Measurements from ENCODE around the gene EXOC6B.

EXOC6B gene

DNA sequence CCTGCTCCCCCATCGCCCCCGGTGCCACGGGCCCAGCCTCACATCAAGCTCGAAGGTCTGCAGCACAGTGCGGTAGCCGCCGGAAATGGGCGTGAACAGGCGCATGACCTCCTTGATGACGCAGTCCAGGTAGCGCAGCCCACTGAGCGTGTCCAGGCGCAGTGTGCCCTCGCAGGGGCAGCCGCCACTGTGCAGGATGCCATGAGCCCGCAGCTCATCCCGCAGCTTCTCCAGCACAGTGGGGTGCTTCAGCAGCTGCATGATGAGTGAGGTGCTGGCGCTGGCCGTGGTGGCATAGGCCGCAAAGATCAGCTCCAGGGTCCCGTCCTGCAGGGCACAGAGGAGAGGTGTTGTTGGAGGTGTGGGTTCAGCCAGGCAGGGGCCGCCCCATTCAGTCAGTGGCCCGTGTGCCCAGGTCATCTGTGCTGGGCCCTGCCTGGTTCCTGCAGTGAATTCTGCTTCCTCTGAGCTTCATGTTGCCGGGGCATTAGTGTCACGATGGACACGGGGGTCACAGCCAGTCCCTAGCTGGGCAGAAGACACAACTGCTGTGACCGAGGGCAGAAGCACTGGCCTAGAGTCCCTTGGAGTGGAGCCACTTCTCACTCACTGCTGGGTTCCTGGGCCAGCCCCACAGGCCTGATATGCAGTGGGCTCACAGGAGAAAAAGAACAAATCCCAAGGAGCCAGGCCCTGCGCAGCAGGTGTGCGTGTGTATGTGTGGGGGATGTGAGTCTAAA, 692.7 kb downstream of the EXOC6B start:
- H3K9me3 ChIP-seq (ENCODE audit: insufficient read depth, low read length): no peaks in the 10 kb centered on the region
- H3K27me3 ChIP-seq (ENCODE audit: insufficient read depth, insufficient read length): peaks cover 5% of the 10 kb centered on the region
- peaks cover 12% of the 10 kb centered on the region for H3K4me1 ChIP-seq (ENCODE audit: insufficient read depth, insufficient read length)
- DNase-seq (ENCODE audit: low read depth, low spot score): no peak
- TF ChIP-seq ZNF274 (IDR thresholded peaks at IDR 0.05; ENCODE audit: low read depth, low read length) (no peak), YY1 (IDR thresholded peaks at IDR 0.05; ENCODE audit: insufficient read depth, insufficient read length) (no peak), SUZ12 (IDR thresholded peaks at IDR 0.05; ENCODE audit: extremely low read depth, insufficient read depth, insufficient read length) (no peak)
- no peaks in the 10 kb centered on the region for H3K36me3 ChIP-seq (ENCODE audit: insufficient read depth, insufficient read length, low read length)
- no peak overlapping the region for H3K9ac ChIP-seq (ENCODE audit: insufficient read length, low read depth)
- H3K4me3 ChIP-seq (ENCODE audit: insufficient read length, low read depth): no peak overlapping the region

DNA sequence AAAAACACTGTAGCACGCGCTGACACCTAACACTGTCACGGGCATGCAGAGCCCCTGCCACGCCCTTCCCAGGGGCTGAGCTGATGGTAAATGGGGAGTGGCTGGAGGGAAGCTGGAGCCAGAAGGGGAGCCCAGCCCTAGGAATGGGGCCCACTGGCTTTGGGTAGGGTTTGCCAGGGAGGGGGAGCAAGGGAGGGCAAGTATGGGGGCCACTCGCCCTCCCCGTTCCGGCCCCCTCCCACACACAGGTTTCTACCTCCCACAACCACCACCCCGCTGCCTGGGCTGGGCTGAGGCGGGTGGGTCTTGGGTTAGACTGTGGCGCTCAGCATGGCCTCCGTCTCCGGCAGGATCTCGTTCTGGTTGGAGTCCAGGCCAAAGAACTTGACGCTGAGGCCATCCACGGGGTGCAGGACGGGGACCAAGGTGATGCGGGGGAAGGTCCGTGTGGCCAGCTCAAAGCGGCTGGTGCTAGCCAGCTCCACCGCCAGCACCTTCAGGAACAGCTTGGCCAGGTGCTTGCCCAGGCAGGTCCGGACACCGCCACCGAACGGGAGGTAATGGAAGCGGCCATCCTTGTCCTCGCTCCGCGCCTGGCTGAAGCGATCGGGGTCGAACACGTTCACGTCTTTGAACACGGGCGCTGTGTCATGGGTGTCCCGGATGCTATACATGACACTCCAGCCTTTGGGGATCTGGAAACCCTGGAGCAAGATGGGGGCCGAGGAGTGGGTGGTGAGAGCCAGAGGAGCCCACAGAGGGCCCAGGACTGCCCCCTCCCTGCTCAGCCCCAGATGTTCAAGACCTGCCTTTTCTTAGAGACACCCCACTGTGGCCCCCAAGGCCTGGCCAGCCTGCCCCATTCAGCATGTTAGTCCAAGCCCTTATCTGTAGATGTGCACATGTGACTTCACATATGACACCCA, 693.7 kb downstream of the EXOC6B start:
- TF ChIP-seq SUZ12 (IDR thresholded peaks at IDR 0.05; ENCODE audit: extremely low read depth, insufficient read depth, insufficient read length): no peak
- no peak for TF ChIP-seq YY1 (IDR thresholded peaks at IDR 0.05; ENCODE audit: insufficient read depth, insufficient read length)
- TF ChIP-seq ZNF274 (IDR thresholded peaks at IDR 0.05; ENCODE audit: low read depth, low read length): no peak

DNA sequence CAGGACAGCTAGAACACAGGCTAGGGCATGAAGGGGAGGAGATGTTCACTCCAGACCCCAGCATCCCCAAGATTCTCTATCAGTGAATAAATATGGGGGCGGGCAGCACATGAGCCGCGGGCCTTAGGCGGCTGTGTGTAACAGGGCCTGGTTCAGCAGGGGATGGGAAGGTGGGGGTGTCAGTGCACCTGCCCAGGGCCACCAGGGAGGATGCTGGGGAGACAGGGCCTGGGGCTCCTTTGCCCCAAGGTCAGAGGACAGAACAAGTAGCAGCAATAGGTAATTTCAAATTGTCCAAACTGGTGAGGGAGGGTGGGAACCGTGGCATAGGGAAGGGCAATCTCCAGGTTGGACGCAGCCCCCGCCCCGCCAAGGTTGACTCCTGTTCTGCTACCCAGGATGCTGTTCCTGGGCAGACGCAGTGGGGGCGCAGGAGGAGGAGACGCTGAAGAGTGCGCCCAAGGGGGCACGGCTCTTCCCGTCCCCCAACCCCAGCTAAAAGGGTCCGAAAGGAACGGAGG, 694.4 kb downstream of the EXOC6B start:
- peaks cover 13% of the 10 kb centered on the region for H3K4me1 ChIP-seq (ENCODE audit: insufficient read depth, insufficient read length)
- H3K9me3 ChIP-seq (ENCODE audit: insufficient read depth, low read length): no peaks in the 10 kb centered on the region
- H3K9ac ChIP-seq (ENCODE audit: insufficient read length, low read depth): no peak overlapping the region
- no peaks in the 10 kb centered on the region for H3K36me3 ChIP-seq (ENCODE audit: insufficient read depth, insufficient read length, low read length)
- H3K27me3 ChIP-seq (ENCODE audit: insufficient read depth, insufficient read length): peaks cover 5% of the 10 kb centered on the region
- TF ChIP-seq SUZ12 (IDR thresholded peaks at IDR 0.05; ENCODE audit: extremely low read depth, insufficient read depth, insufficient read length) (no peak), ZNF274 (IDR thresholded peaks at IDR 0.05; ENCODE audit: low read depth, low read length) (no peak), YY1 (IDR thresholded peaks at IDR 0.05; ENCODE audit: insufficient read depth, insufficient read length) (no peak)
- DNase-seq (ENCODE audit: low read depth, low spot score): no peak
- H3K4me3 ChIP-seq (ENCODE audit: insufficient read length, low read depth): no peak overlapping the region

More for the DNA sequence above, 693.7 kb downstream of the EXOC6B start:
- DNase-seq (ENCODE audit: low read depth, low spot score): no peak
- no peak overlapping the region for H3K4me3 ChIP-seq (ENCODE audit: insufficient read length, low read depth)
- no peak overlapping the region for H3K9ac ChIP-seq (ENCODE audit: insufficient read length, low read depth)
- H3K27me3 ChIP-seq (ENCODE audit: insufficient read depth, insufficient read length): peaks cover 5% of the 10 kb centered on the region
- H3K36me3 ChIP-seq (ENCODE audit: insufficient read depth, insufficient read length, low read length): no peaks in the 10 kb centered on the region
- no peaks in the 10 kb centered on the region for H3K9me3 ChIP-seq (ENCODE audit: insufficient read depth, low read length)
- H3K4me1 ChIP-seq (ENCODE audit: insufficient read depth, insufficient read length): peaks cover 13% of the 10 kb centered on the region

DNA sequence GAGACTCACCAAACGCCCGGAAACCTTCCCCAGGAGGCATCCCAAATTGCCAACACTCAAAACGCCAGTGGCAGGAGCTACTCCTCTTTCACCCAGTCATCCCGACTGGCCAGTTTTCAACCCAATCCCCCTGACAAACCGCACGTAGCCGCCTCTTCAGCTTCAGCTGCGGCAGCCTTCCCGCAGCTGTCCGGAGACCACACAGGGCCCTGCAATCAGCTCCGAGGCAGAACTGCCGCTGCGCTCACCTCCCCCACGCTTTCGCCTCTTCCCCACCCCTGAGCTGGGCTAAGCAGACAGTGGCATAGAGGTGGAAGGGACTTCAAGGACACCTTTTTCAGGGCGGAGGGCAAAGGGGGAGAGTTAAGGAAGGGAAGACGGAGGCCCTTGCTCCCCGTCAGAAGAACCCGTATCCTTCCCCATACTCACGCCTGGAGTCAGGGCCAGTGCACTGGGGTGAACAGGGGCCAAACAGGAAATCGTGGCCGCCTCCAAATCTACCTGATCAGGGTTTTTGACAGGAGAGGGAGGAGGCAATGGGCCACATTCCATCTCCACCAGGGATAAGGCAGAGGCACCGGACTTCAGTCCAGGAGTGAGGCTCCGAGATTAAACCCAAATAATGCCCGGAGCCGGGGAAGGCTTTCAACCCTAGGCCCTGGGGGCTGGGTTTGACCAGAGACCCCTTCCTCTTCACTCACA, 695.0 kb downstream of the EXOC6B start:
- DNase-seq (ENCODE audit: low read depth, low spot score): no peak
- peaks cover 5% of the 10 kb centered on the region for H3K27me3 ChIP-seq (ENCODE audit: insufficient read depth, insufficient read length)
- H3K9me3 ChIP-seq (ENCODE audit: insufficient read depth, low read length): no peaks in the 10 kb centered on the region
- no peak overlapping the region for H3K4me3 ChIP-seq (ENCODE audit: insufficient read length, low read depth)
- H3K9ac ChIP-seq (ENCODE audit: insufficient read length, low read depth): peak overlapping the region; percentile 10
- no peak for TF ChIP-seq YY1 (IDR thresholded peaks at IDR 0.05; ENCODE audit: insufficient read depth, insufficient read length)
- no peak for TF ChIP-seq ZNF274 (IDR thresholded peaks at IDR 0.05; ENCODE audit: low read depth, low read length)
- TF ChIP-seq SUZ12 (IDR thresholded peaks at IDR 0.05; ENCODE audit: extremely low read depth, insufficient read depth, insufficient read length): no peak
- no peaks in the 10 kb centered on the region for H3K36me3 ChIP-seq (ENCODE audit: insufficient read depth, insufficient read length, low read length)
- peaks cover 13% of the 10 kb centered on the region for H3K4me1 ChIP-seq (ENCODE audit: insufficient read depth, insufficient read length)

DNA sequence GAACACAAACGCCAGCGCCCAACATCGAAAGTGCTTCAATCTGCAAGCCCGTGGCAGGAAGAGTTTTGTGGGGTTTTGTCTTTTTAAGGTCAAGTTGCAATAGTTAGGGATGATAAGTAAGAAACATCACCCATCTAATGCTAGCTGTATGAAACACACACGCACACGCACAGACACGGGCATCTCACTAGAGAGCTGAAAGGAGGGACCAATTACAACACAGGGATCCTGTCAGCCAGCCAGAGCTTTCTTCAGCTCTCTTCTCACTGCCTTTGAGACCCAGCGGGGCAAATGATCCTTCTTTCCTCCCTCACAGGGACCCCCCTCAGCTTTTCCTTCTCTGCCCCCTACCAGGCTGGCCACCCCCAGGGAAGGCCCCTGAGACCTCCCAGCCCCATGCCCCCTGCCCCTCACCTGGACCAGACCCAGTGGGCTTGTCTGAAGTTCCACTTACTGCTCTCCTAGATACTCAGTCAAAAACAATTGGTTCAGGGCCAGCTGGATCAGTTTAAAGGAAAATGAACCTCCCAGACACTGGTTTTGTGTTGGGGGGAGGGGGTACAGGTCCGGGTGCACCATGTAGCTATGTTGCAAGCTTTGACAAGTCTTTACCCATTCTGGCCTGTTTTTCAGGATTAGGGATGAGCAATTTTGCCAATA, 696.0 kb downstream of the EXOC6B start:
- Histone ChIP-seq H3K27me3 (ENCODE audit: insufficient read depth, insufficient read length) (peaks cover 5% of the 10 kb centered on the region), H3K9me3 (ENCODE audit: insufficient read depth, low read length) (no peaks in the 10 kb centered on the region), H3K9ac (ENCODE audit: insufficient read length, low read depth) (no peak overlapping the region), H3K4me3 (ENCODE audit: insufficient read length, low read depth) (no peak overlapping the region), H3K4me1 (ENCODE audit: insufficient read depth, insufficient read length) (peaks cover 13% of the 10 kb centered on the region), H3K36me3 (ENCODE audit: insufficient read depth, insufficient read length, low read length) (no peaks in the 10 kb centered on the region)
- DNase-seq (ENCODE audit: low read depth, low spot score): no peak
- no peak for TF ChIP-seq ZNF274 (IDR thresholded peaks at IDR 0.05; ENCODE audit: low read depth, low read length)
- TF ChIP-seq YY1 (IDR thresholded peaks at IDR 0.05; ENCODE audit: insufficient read depth, insufficient read length): no peak
- TF ChIP-seq SUZ12 (IDR thresholded peaks at IDR 0.05; ENCODE audit: extremely low read depth, insufficient read depth, insufficient read length): no peak

DNA sequence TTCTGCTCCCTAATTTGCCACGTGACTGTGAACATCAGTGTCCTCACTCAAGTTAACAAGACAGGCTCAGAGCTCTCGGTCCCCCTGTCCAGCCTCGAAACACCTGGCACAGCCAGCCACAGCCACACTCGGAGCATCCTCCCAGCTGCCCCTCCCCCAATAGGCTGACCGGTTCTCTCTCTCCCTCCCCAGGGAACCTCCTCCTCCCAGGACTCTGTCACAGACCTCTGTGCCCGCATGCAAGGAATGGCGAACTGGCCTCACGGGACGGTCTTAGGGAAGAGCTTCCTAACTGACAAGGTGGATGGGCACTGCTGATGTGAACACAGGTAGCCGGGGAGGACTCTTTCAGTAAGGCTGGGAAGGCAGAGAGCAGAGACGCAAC, 697.0 kb downstream of the EXOC6B start:
- TF ChIP-seq ZNF274 (IDR thresholded peaks at IDR 0.05; ENCODE audit: low read depth, low read length) (no peak), YY1 (IDR thresholded peaks at IDR 0.05; ENCODE audit: insufficient read depth, insufficient read length) (no peak), SUZ12 (IDR thresholded peaks at IDR 0.05; ENCODE audit: extremely low read depth, insufficient read depth, insufficient read length) (no peak)
- Histone ChIP-seq H3K4me1 (ENCODE audit: insufficient read depth, insufficient read length) (peaks cover 11% of the 10 kb centered on the region), H3K36me3 (ENCODE audit: insufficient read depth, insufficient read length, low read length) (no peaks in the 10 kb centered on the region), H3K27me3 (ENCODE audit: insufficient read depth, insufficient read length) (peaks cover 5% of the 10 kb centered on the region), H3K4me3 (ENCODE audit: insufficient read length, low read depth) (no peak overlapping the region), H3K9me3 (ENCODE audit: insufficient read depth, low read length) (no peaks in the 10 kb centered on the region), H3K9ac (ENCODE audit: insufficient read length, low read depth) (no peak overlapping the region)
- DNase-seq (ENCODE audit: low read depth, low spot score): no peak

All from NT2/D1 (cell line).